HepG2 (cell line): ENCODE results near the gene TTC28. TPM values are rescaled to one million over a fixed set of nuclear protein-coding genes. Genes with fewer than 3 reads are reported as not detected.
"Not testable (repeated sequence)": the region's sequence is repeated elsewhere in the genome, so short reads cannot be mapped to it uniquely, and the experiment has no call there.

ENCODE experiments used
- ATAC-seq: fragments of 200-7000 bp; cut with Tn5 transposase; 3 replicates; pipeline ENCODE4 v1.9.1; 2020; ENCODE audit warnings: mild to moderate bottlenecking, moderate library complexity
- BruUV-seq: library from RNA; stranded (reverse); fragments of 400-500 nt; replicated peaks from 2 replicates; lab custom pipeline; 2021; lab: Mats Ljungman, UMichigan
- CTCF ChIA-PET: fragments of 300-600 bp; formaldehyde crosslinking; extraction: SDS; loops from one replicate; lab custom pipeline; 2021; ENCODE audit warnings: low total read pairs, inconsistent platforms, low intra/inter-chr PET ratio; lab: Yijun Ruan, JAX
- POLR2A ChIA-PET: fragments of 350-600 bp; sonication (Branson Sonifier 250); formaldehyde crosslinking; loops from one replicate; lab custom pipeline; 2020; ENCODE audit warnings: antibody characterized with exemption, inconsistent platforms; lab: Yijun Ruan, JAX
- DNase-seq: peaks from one replicate; pipeline ENCODE4 v3.0.0-alpha.2; 2015; ENCODE audit warnings: low spot score
- FAIRE-seq: peaks from 3 replicates; lab custom pipeline; 2011; peaks lifted over from hg19 to GRCh38; lab: Jason Lieb, UNC
- H2AFZ ChIP-seq: one replicate; pipeline ENCODE4 v1.6.1; 2011; ENCODE audit warnings: low read length, inconsistent platforms
- H3K27ac ChIP-seq: fragments of 300-600 bp; 3 replicates; pipeline ENCODE4 v1.8.0; 2011; ENCODE audit warnings: mixed run types, mild to moderate bottlenecking, mixed read lengths, low read length, inconsistent platforms; ENCODE audit not compliant: insufficient read depth; ENCODE audit errors: extremely low read length
- H3K27me3 ChIP-seq, 2 experiments: fragments of 200-600 bp in 1 of 2; 2 replicates in 1 of 2; 3 replicates in 1 of 2; pipeline versions ENCODE4 v1.6.0 to v1.8.0; 2011; ENCODE audit warnings: low read length in 2 of 2, mild to moderate bottlenecking in 2 of 2, moderate library complexity in 2 of 2, inconsistent platforms in 1 of 2; ENCODE audit not compliant: insufficient read depth in 2 of 2, control insufficient read depth in 1 of 2
- H3K36me3 ChIP-seq, 2 experiments: fragments of 200-600 bp in 1 of 2; replicated peaks in 1 of 2; 2 replicates in 1 of 2; 3 replicates in 1 of 2; pipeline versions ENCODE4 v1.5.1 to v1.8.0; 2011; ENCODE audit warnings: low read length in 2 of 2, inconsistent platforms in 1 of 2; ENCODE audit not compliant: insufficient read depth in 2 of 2, control insufficient read depth in 1 of 2
- H3K4me1 ChIP-seq: 2 replicates; pipeline ENCODE4 v1.5.1; 2012; ENCODE audit warnings: low read length, inconsistent platforms; ENCODE audit not compliant: insufficient read depth
- H3K4me2 ChIP-seq: 2 replicates; pipeline ENCODE4 v1.6.0; 2011; ENCODE audit warnings: low read depth, low read length, inconsistent platforms
- H3K4me3 ChIP-seq, 3 experiments: fragments of 200-600 bp in 1 of 3; sonication (generic), shearing (Covaris generic) in 1 of 3; replicated peaks in 1 of 3; 2 replicates each; pipeline ENCODE4 v1.5.1; 2011 to 2016; ENCODE audit warnings: low read length in 3 of 3, inconsistent platforms in 2 of 3, low read depth in 2 of 3, mild to moderate bottlenecking in 2 of 3, control low read depth in 1 of 3, mixed read lengths in 1 of 3; ENCODE audit not compliant: insufficient read depth in 1 of 3
- H3K79me2 ChIP-seq: one replicate; pipeline ENCODE4 v1.6.1; 2011; ENCODE audit warnings: low read length, inconsistent platforms; ENCODE audit not compliant: insufficient read depth
- H3K9ac ChIP-seq: 2 replicates; pipeline ENCODE4 v1.6.0; 2011; ENCODE audit warnings: mild to moderate bottlenecking, low read depth, low read length, inconsistent platforms; ENCODE audit not compliant: insufficient read depth
- H3K9me3 ChIP-seq: 2 replicates; pipeline ENCODE4 v1.5.1; 2012; ENCODE audit warnings: mild to moderate bottlenecking, low read length
- H4K20me1 ChIP-seq: 2 replicates; pipeline ENCODE4 v1.6.0; 2011; ENCODE audit warnings: inconsistent platforms, mild to moderate bottlenecking, low read length, moderate library complexity; ENCODE audit not compliant: insufficient read depth
- ATF7 ChIP-seq, 2 experiments: fragments of 450-650 bp in 1 of 2; sonication (generic) in 1 of 2; formaldehyde crosslinking in 1 of 2; IDR thresholded peaks; 2 replicates each; pipeline versions ENCODE4 v1.4.0 to v1.6.1; 2016 to 2020; ENCODE audit warnings: antibody characterized with exemption in 1 of 2, mild to moderate bottlenecking in 1 of 2, missing genetic modification reagents in 1 of 2
- CCDC6 ChIP-seq: sonication (generic); formaldehyde crosslinking; IDR thresholded peaks from 2 replicates; pipeline ENCODE4 v1.8.1; 2022; ENCODE audit warnings: mild to moderate bottlenecking, missing genetic modification reagents, moderate library complexity
- CEBPB ChIP-seq: IDR thresholded peaks from 2 replicates; pipeline ENCODE4 v1.6.1; 2011; ENCODE audit warnings: low read depth, low read length, improper control_type of control experiment, borderline replicate concordance
- ERF ChIP-seq: IDR thresholded peaks from 2 replicates; pipeline ENCODE4 v1.6.1; 2018; ENCODE audit warnings: missing biosample characterization, missing genetic modification reagents
- FOXP1 ChIP-seq, 2 experiments: fragments of 450-650 bp in 1 of 2; IDR thresholded peaks; 2 replicates each; pipeline ENCODE4 v1.6.1; 2017 to 2018; ENCODE audit warnings: antibody characterized with exemption in 1 of 2
- HIVEP1 ChIP-seq: sonication (generic); formaldehyde crosslinking; IDR thresholded peaks from 2 replicates; pipeline ENCODE4 v1.4.0; 2020; ENCODE audit warnings: mild to moderate bottlenecking, missing genetic modification reagents
- HOMEZ ChIP-seq: IDR thresholded peaks from 2 replicates; pipeline ENCODE4 v1.6.1; 2016; ENCODE audit warnings: low read depth
- KLF16 ChIP-seq, 2 experiments: sonication (generic) in 1 of 2; formaldehyde crosslinking in 1 of 2; IDR thresholded peaks; 2 replicates each; pipeline versions ENCODE4 v1.6.1 to v1.8.0; 2016 to 2023; ENCODE audit warnings: missing genetic modification reagents in 2 of 2, missing compliant biosample characterization in 1 of 2
- SOX5 ChIP-seq: IDR thresholded peaks from 2 replicates; pipeline ENCODE4 v1.6.1; 2016; ENCODE audit warnings: borderline replicate concordance
- SOX6 ChIP-seq, 2 experiments: fragments of 450-650 bp in 1 of 2; sonication (generic) in 1 of 2; formaldehyde crosslinking in 1 of 2; IDR thresholded peaks; 2 replicates each; pipeline versions ENCODE4 v1.4.0 to v1.6.1; 2017 to 2020; ENCODE audit warnings: antibody characterized with exemption in 1 of 2, mild to moderate bottlenecking in 1 of 2, missing genetic modification reagents in 1 of 2
- ZNF12 ChIP-seq: sonication (generic); formaldehyde crosslinking; IDR thresholded peaks from 2 replicates; pipeline ENCODE4 v1.5.0; 2020; ENCODE audit warnings: missing genetic modification reagents
- ZNF263 ChIP-seq: sonication (generic); formaldehyde crosslinking; IDR thresholded peaks from 2 replicates; pipeline ENCODE4 v1.4.0; 2020; ENCODE audit warnings: missing genetic modification reagents
- WGBS: methylation state at CpG from one replicate; pipeline ENCODE4 v1.1.6; 2017; ENCODE audit warnings: low lambda C conversion rate; 5-methylcytosine and 5-hydroxymethylcytosine counted together
- in situ Hi-C: cut with HindIII; loops from 2 replicates; pipeline ENCODE4 v1.10.0; 2017; ENCODE audit warnings: low pct_unique_long_range_greater_than_20kb; ENCODE audit not compliant: extremely low pct_ligation_motif_present
- intact Hi-C: fragments of 100-400 bp; cut with micrococcal nuclease; formaldehyde crosslinking; loops from one replicate; pipeline ENCODE4 v1.10.0; 2022; ENCODE audit not compliant: unreplicated experiment
- polyA plus RNA-seq, 8 experiments: library from polyadenylated mRNA; depleted of rRNA in 3 of 8; stranded (reverse) in 7 of 8; unstranded in 1 of 8; fragments of >200 nt; fragmentation: Illumina TruSeq in 4 of 8; extraction: Trizol in 4 of 8; gene quantifications; 2 replicates each; pipeline versions ENCODE4 v1.2.1 to v1.2.3, GENCODE V29; 2011 to 2016; ENCODE audit warnings: low read depth in 4 of 8, missing spikeins in 1 of 8, mixed read lengths in 1 of 8; ENCODE audit not compliant: insufficient read depth in 1 of 8
- total RNA-seq, 5 experiments: library from RNA; depleted of rRNA; stranded (reverse); fragments of >200 nt; fragmentation: Illumina TruSeq; extraction: Trizol; gene quantifications; 2 replicates each; pipeline ENCODE4 v1.2.3, GENCODE V29; 2016; ENCODE audit warnings: low read depth in 1 of 5
- TF ChIP-seq, protein P1 (sequence below), 2 experiments: sonication (generic) in 1 of 2; formaldehyde crosslinking in 1 of 2; IDR thresholded peaks; 2 replicates each; pipeline versions ENCODE4 v1.4.0 to v1.6.1; 2016 to 2020; ENCODE audit warnings: borderline replicate concordance in 1 of 2, low read depth in 1 of 2, mild to moderate bottlenecking in 1 of 2, missing genetic modification reagents in 1 of 2

The TTC28 gene
- total and polyA plus RNA-seq, 2 of the 13 experiments (the other 11 are each of a cell fraction or from before 2014, with no cell fraction given) = 4.2 to 13.1 TPM

DNA sequence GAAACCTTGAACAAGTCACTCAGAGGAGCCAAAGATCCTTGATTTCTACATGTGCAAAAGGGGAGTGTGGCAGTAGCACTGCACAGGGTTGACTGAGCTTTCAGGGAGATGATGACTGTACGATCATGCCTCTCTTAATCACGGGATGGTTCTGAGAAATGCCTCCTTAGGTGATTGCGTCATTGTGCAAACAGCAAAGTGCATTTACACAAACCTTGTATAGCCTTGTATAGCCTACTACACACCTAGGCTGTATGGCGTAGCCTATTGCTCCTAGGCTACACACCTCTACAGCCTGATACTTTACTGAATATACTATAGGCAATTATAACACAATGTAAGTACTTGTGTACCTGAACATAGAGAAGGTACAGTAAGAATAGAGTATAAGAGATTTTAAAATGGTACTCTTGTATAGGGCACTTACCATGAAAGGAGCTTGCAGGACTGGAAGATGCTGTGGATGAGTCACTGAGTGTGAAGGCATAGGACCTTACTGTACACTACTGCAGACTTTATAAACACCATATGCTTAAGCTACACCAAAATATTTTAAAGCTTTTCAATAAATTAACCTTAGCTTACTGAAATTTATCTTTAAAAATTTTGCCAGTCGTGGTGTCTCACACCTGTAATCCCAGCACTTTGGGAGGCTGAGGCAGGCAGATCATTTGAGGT is 1.3 kb upstream of the TTC28 start (continued):
- peak; percentile 81 for TF ChIP-seq CEBPB
- TF ChIP-seq SOX5 = 0 out of 2 replicates have a peak, but pooled peaks have one; percentile 16
- TF ChIP-seq FOXP1 (IDR thresholded peaks at IDR 0.05); ATF7 (CRISPR knock-in tag; IDR thresholded peaks at IDR 0.05): not testable (repeated sequence)
- 0 out of 2 replicates have a peak, but pooled peaks have one; percentile 20 for TF ChIP-seq FOXP1 (CRISPR knock-in tag; IDR thresholded peaks at IDR 0.05)
- 0 out of 2 replicates have a peak, but pooled peaks have one; percentile 27 for TF ChIP-seq HOMEZ (CRISPR knock-in tag)
- 0 out of 2 replicates have a peak, but pooled peaks have one; percentile 40 for TF ChIP-seq ERF (CRISPR knock-in tag)
- TF ChIP-seq ATF7 (IDR thresholded peaks at IDR 0.05) = peak; percentile 92
- TF ChIP-seq ZNF12 (CRISPR knock-in tag) = peak; percentile 24; the same call in 1 of the 2 replicates
- TF ChIP-seq KLF16 (CRISPR knock-in tag; IDR thresholded peaks at IDR 0.05) = peak in 1 of 2 experiments; percentile 49; a peak in 1 of 4 replicates

GRCh38 chr22:28678778-28679610 is 646 bp downstream of the TTC28 start:
- TSS peak; percentile 55 for BruUV-seq
- peak; percentile 12 for DNase-seq
- CTCF ChIA-PET; FAIRE-seq; H3K9me3 ChIP-seq; H3K36me3 ChIP-seq; H2AFZ ChIP-seq; intact Hi-C loops; H4K20me1 ChIP-seq; ATAC-seq; in situ Hi-C loops; H3K27me3 ChIP-seq; TF ChIP-seq SOX6 (IDR thresholded peaks at IDR 0.05): not testable (repeated sequence)
- Histone ChIP-seq H3K4me3 (peak overlapping the region; percentile 76 to 84 (median 84)), H3K79me2 (peaks cover 27% of the 10 kb centered on the region), H3K4me1 (peaks cover 23% of the 10 kb centered on the region), H3K27ac (peak overlapping the region; percentile 71), H3K4me2 (peak overlapping the region; percentile 82), H3K9ac (peak overlapping the region; percentile 83)
- POLR2A ChIA-PET = interaction anchor here (0.8 to 2.1 kb wide), 12 partner anchors 16 to 139 kb away, joined by 3 to 12 read pairs (median 4); partner anchors contain the start of genes CHEK2, HSCB and XBP1
- 22% methylated on average over 32 of the region's 58 CpGs for WGBS
- TF ChIP-seq, protein P1, sequence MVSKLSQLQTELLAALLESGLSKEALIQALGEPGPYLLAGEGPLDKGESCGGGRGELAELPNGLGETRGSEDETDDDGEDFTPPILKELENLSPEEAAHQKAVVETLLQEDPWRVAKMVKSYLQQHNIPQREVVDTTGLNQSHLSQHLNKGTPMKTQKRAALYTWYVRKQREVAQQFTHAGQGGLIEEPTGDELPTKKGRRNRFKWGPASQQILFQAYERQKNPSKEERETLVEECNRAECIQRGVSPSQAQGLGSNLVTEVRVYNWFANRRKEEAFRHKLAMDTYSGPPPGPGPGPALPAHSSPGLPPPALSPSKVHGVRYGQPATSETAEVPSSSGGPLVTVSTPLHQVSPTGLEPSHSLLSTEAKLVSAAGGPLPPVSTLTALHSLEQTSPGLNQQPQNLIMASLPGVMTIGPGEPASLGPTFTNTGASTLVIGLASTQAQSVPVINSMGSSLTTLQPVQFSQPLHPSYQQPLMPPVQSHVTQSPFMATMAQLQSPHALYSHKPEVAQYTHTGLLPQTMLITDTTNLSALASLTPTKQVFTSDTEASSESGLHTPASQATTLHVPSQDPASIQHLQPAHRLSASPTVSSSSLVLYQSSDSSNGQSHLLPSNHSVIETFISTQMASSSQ (IDR thresholded peaks at IDR 0.05; ENCODE audit: low read depth) = not testable (repeated sequence)
- TF ChIP-seq, protein P1 (CRISPR knock-in tag; IDR thresholded peaks at IDR 0.05; ENCODE audit: borderline replicate concordance) = 0 out of 2 replicates have a peak, but pooled peaks have one; percentile 23
- peak; percentile 62; the same call in 1 of the 2 replicates for TF ChIP-seq HIVEP1 (CRISPR knock-in tag)
- TF ChIP-seq SOX6 (CRISPR knock-in tag; IDR thresholded peaks at IDR 0.05) = peak; percentile 15; the same call in 1 of the 2 replicates
- TF ChIP-seq CCDC6 (CRISPR knock-in tag) = 0 out of 2 replicates have a peak, but pooled peaks have one; percentile 4
- TF ChIP-seq ZNF263 (CRISPR knock-in tag) = 0 out of 2 replicates have a peak, but pooled peaks have one; percentile 32
